GM19452 (cell line): Measurements from ENCODE around the gene SLC50A1.

ENCODE experiments used
- ATAC-seq: cut with Tn5 transposase; IDR thresholded peaks from one replicate; pipeline ENCODE4 v1.9.1; 2021; ENCODE audit not compliant: unreplicated experiment

Gene SLC50A1

DNA sequence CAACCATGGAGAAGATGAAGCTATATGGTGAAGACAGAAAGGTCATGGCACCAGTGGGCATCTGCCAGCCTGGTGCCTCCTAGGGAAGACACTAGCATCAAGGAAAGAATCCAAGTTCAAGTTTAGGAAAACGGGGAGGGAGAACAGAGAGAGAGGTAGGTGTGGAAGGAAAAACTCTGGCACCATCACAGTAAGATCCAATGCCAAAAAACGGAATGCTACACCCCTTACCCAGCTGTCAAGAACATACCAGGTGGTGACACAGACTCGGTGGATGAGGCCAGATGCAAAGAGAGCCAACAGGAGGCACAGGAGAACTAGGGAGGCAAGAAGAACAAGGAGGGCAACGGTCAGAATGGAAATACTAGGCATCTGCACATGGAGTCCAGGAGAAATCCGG is 33.9 kb downstream of the SLC50A1 start:
- ATAC-seq, result no peak

DNA sequence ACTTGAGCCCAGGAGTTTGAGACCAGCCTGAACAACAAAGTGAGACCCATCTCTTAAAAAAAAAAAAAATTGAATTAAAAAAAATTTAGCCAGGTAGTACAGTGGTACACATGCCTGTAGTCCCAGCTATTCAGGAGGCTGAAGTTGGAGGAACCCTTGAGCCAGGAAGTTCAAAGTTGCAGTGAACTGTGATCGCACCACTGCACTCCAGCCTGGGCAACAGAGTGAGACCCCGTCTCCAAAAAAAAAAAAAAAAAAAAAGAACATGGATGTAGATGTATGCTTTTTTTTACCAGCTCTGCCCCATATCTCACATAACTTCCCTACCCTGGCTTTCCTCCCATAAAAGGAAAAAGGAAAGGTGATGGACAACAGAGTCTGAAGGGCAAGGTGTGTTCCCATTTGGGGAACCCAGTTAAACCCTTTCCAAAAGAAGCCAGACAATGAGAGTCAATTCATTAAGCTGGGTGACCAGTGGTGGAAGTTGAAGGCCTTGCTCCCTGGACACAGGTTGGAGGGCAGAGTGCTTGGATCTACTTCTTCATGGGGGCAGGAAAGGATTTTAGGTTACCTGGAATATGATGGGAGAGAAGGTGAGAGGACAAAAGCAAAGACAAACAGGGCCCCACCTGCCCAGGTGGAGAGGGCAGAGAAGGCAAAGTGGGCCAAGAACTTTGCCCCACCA is 34.6 kb downstream of the SLC50A1 start:
- no peak for ATAC-seq

DNA sequence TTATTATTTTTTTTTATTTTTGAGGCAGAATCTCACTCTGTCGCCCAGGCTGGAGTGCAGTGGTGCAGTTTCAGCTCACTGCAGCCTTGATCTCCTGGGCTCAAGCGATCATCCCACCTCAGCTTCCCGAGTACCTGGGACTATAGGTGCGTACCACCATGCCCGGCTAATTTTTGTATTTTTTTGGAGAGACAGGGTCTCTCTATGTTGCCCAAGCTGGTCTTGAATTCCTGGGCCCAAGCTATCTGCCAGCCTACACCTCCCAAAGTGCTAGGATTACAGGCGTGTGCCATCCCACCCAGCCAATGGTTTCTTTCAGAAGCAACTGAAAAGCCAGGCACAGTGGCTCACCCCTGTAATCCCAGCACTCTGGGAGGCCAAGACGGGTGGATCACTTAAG is 35.2 kb downstream of the SLC50A1 start:
- no peak for ATAC-seq

DNA sequence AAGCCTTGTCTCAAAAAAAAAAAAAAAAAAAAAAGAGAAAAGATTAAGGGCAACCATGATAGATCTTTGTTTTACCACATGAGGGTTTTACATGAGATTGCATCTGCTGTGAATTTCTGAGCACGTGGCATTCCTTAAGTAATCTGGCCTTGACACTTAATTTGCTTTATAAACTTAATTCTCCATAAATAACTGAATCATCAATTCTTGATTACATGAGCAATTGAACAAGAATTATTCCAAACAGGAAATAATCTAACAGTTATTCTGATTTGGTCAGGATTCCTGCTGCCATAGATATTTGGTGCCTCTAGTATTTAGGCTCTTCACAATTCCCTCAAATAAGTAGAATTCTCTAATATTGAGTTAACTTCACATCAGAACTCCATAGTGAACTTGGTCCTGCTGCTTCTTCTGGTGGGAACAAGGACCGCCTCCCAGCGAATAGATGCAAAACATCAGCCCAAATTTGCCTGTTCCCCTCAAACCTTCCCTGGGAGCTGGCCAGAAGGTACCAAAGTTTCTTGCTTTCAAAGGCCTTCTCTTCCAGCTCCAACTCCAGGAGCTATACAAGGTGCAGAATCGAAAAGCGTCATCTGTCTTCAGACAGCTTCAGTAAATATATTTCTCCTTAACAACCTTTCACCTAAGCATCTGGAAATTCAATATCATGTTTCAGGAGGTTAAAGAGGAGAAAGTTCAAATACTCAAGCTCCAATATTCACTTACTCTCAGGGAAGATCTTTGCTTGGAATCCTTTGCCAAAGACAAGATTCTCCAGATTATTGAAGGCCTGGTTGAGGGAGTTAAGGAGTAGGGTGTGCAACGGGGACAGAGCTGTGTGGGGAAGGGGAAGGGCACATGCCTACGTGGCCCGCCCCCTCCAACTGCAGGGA is 36.4 kb downstream of the SLC50A1 start:
- no peak for ATAC-seq

DNA sequence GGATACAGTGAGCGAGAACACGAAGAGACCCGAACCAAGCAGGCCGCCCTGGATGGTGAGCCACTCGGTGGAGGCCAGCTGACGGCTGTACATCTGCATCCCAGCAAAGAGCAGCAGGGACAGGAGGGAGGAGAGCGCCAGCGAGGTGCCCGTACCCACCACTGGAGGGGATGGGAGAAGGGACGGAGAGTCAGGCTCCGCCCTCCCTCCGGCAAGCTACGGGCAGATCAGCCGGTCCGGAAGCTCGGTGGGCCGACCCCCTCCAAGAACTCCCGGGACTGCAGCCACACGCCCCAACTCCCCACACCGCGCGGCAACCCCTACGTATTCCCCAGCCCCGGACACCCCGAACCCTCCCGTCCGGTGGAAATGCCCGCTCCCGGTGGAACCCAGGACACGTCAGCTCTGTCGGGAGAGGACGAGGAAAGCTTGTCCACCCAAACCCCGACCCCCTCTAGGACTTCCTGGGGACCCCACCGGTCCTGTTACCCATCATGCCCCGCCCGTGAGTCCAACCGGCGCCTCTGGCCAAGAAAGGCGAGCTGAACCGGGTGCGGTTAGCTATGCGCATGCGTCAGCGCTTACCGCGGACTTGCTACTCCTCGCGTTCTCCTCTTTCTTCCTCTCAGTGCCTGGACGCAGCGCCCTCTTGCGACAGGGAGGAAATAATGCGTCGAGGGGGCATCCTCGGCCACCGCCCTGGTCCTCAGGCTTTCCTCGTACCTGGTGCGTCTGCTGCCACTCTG is 37.3 kb downstream of the SLC50A1 start, which contains the start of gene KRTCAP2:
Gene KRTCAP2, minus strand, starts transcription at position 573 of the 746 bp plus-strand sequence. Its CDS starts 80 bp downstream, at position 493.
- peak; percentile 71 for ATAC-seq

DNA sequence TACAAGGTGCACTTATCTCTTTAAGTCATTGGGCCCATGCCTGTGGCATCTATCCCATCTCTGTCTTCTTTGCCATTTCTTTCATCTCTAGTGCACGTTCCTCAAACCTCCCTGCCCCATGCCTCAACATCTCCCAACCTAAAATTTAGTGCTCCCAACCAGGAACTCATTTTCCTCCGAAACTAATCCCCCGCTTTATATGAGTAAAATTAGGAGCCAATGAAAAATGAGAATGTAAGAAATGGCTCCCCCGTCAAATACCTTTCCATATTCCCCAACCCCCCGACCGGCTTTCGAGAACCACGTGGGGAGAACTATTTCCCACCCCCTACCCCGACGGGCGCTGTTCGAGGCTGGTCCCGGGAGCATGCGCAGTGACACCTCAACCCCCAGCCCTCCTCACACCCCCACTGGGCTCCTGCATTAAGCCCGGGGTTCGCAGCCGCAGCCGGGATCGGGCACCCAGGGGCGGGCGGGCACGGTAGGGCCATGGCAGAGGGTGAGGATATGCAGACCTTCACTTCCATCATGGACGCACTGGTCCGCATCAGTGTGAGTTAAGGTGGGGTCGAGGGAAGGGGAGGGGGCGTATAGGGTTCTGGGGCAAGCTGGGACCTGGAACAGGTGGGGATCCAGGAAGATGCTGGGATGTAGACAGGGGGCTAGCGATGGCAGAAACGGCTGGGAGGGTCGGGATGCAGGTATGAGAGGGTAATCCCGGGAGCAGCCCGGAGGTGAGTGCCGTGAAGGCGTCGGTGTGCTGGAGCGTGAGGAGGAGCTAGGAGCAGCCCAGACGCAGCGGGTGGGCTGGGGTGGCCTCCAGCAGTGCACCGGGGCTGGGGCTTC is 38.0 kb downstream of the SLC50A1 start, which contains the start of gene TRIM46:
Gene TRIM46, plus strand, starts transcription at position 372 of the 846 bp plus-strand sequence. Its CDS starts 118 bp downstream, at position 490.
- ATAC-seq, result no peak

DNA sequence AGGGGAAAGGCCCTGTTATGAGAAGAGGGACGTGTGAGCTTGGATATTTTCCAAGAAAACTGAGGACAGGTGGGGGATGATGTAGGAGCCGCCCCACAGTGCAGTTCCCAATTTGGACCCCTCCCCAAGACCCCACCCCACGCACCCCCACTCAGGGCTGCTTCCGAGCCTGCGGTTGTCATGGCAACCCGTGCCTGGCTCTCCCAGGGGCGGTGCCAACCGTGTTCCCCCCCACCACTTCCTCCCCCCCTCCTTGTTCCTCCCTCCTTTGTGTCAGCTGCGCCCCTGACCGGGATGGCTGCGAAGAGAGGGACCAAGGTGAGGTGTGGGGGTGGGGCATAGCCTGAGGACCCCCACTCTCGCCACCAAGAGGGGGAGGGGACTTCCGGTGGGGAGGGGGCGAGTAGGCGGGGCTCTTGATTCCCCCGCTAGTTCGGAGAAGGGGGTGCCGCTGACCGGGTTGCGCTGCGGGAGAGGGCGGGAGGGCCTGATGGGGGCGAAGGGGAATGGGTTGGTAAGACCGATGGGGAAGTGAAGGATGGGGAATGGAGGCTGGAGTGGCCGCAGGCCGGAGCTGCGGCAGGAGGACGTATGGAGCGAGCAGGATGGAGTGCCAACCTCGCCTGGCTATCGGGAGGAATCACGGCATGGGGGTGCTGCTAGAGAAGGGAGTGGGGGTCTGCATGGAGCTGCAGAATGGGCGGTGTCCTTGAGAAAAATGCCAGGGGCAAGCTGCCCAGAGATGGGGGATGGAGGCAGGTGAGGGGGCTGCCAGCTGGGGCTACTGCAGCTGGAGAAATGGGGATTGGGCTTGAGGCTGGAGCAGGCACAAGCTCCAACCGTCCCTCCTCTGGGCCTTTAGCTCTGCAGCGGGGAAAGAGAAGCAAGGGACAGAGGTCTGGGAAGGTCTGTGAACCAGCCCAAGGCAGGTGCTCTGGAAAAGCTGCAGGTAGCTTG is 39.0 kb downstream of the SLC50A1 start:
- ATAC-seq, result no peak

DNA sequence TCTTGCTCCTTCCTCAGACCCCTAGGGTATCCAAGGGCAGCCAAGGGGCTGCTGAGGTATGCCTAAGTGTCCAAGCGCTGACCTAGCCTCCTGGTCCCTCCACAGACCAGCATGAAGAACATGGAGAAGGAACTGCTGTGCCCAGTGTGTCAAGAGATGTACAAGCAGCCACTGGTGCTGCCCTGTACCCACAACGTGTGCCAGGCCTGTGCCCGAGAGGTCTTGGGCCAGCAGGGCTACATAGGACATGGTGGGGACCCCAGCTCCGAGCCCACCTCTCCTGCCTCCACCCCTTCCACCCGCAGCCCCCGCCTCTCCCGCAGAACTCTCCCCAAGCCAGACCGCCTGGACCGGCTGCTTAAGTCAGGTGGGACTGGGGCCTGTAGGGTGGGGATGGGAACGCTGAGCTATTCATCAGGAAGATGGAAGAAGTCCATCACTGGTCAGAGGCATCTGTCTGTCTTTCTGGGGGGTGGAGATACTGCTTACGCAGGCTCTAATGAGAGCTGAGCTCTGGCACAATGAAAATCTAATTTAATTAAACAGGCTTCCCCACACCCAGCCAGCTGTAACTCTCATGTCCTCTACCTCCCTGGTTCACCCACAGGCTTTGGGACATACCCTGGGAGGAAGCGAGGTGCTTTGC is 39.8 kb downstream of the SLC50A1 start:
- ATAC-seq, result no peak

DNA sequence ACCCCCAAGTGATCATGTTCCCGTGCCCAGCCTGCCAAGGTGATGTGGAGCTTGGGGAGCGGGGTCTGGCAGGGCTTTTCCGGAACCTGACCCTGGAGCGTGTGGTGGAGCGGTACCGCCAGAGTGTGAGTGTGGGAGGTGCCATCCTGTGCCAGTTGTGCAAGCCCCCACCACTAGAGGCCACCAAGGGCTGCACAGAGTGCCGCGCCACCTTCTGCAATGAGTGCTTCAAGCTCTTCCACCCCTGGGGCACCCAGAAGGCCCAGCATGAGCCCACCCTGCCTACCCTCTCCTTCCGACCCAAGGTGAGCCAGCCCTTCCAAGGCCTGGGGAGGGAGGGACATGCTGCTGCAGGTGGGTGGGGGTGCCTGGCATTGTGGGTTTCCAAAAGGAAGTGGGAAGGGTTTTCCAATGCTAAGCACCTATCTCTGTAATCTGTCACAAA is 40.3 kb downstream of the SLC50A1 start:
- ATAC-seq, result no peak

DNA sequence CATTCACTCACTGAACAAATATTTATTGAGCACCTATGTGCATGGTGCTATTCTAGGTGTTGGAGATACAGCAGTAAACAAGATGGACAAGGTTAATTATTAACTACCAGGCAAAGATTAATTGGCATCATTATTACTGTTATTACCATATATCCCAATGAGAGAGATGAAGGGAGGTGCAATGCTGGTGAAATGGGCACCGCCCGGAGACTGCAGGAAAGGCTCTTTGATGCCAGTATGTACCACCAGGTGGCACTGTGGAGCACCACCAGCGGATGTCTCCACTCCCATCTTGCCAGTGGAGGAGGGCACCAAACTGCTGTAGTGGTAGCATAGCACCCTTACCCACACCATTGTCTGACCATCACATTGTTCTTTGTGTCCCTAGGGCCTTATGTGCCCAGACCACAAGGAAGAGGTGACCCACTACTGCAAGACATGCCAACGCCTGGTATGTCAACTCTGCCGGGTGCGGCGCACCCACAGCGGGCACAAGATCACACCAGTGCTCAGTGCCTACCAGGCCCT is 41.0 kb downstream of the SLC50A1 start:
- peak; percentile 40 for ATAC-seq

DNA sequence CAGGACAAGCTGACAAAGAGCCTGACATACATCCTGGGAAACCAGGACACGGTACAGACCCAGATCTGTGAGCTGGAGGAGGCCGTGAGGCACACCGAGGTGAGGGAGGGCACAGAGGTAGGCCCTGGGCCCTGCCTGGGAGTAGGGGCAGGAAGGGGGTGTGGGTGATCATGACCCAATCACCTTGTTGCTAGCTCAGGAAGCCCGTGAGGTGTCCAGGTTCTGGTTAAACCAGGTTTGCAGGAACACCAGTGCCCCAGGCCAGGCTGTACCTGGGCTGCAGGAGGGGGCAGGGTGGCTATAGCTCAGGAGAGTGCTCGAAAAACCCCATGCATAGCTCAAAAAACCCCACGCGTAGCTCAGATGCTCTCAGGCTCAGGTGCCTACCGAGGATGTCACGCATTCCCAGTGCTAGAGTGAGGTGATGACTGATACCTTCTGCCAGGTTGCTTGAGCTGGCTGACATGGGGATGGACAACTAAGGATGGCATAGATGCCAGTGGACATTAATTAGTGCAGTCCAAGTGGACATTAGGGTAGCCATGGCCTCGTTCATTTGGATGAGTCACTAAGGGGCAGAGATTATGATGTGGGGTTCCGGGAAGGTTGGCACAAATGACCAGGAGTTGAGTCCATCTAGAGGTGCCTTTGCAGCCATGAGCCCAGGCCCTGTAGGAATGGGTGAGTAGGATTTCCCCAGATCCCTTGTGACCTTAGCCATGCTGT is 41.7 kb downstream of the SLC50A1 start:
- ATAC-seq, result no peak

DNA sequence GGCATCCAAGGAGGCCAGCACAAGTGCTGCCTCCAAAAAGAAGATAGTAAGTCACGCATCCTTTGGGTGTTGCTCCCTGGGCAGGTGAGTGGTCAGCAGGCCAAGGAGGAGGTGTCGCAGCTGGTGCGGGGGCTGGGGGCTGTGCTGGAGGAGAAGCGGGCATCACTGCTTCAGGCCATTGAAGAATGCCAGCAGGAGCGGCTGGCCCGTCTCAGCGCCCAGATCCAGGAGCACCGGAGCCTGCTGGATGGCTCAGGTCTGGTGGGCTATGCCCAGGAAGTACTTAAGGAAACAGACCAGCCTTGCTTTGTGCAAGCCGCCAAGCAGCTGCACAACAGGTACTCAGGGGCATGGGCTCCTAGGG is 42.2 kb downstream of the SLC50A1 start:
- no peak for ATAC-seq

DNA sequence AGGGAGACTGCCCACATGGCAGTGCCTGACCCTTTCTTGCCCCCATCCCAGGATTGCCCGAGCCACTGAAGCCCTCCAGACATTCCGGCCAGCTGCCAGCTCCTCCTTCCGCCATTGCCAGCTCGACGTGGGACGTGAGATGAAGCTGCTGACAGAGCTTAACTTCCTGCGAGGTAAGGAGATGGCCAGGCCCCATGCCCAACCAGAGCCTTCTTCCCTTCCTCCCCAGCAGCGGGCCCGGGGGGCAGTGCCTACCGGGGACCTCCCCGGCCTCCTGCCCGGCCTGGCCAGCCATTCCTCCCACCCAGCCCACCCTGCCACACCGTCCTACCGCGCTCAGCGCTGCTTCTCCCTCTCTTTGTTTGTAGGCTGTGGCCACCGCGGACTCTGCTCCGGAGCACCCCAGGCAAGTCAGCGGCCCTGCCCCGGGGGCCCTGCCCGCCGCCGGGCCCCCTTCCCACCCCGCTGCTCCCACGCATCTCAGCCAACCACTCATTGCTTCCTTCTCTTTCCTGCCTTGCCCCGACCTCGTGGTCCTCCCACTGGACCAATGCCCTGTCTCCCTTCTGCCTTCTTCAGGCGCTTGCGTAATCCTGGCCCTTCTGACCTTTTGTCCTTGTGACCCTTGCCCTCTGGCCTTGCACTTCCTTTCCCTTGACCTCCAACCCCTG is 42.9 kb downstream of the SLC50A1 start:
- no peak for ATAC-seq

DNA sequence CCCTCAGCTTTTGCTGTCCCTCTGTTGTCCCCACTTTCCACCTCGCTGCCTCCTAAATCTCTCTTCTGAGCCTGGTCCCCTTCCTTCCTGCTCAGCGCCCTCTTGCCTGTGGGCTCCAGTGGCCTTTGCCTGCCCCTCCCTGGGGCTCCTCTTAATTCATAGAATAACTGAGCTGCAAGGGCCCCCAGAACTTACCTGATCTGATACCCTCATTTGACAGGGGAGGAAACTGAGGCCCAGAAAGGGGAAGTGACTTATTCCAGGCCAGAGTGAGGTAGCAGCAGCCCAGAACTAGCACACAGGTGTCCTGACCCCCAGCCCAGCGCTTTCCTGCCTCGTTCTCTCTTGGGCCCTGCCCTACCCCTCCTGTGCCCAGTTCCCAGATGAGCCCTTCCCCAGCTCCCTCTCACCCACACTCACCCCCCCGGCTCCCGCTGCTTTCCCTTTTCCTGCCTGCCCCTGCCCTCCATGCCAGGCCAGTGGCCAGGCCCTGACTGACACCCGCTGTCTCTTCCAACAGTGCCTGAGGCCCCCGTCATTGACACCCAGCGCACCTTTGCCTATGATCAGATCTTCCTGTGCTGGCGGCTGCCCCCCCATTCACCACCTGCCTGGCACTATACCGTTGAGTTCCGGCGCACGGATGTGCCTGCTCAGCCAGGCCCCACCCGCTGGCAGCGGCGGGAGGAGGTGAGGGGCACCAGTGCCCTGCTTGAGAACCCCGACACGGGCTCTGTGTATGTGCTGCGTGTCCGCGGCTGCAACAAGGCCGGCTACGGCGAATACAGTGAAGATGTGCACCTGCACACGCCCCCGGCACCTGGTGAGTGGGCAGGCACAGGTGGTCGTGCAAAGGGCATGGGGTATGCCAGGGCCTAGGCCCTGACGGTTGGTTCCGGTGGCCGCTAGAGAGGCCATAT is 43.7 kb downstream of the SLC50A1 start:
- ATAC-seq, result no peak

DNA sequence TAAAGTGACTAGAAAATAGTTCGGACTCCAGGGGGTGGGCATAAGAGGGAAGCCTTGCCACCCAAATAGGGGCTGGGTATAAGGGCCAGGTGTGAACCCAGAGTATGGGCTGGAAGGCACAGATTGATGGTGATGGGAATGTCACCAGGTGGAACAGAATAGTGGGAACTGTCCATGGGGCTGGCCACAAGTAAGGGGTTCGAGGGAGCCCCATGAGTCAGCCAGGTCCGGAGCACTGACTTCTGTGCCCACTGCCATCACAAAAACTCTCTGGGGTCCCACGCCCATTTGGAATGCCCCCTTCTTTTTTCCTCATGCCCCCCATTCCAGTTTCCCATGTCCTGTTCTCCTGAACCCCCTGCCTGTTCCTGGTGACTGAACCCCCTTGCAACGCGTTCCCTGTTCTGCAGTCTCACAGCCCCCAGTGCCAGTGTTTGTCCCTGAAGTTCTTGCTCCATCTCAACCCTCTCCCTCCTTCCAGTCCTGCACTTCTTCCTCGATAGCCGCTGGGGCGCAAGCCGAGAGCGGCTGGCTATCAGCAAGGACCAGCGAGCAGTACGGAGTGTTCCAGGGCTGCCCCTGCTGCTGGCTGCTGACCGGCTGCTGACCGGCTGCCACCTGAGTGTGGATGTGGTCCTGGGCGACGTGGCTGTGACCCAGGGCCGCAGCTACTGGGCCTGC is 45.9 kb downstream of the SLC50A1 start:
- no peak for ATAC-seq

DNA sequence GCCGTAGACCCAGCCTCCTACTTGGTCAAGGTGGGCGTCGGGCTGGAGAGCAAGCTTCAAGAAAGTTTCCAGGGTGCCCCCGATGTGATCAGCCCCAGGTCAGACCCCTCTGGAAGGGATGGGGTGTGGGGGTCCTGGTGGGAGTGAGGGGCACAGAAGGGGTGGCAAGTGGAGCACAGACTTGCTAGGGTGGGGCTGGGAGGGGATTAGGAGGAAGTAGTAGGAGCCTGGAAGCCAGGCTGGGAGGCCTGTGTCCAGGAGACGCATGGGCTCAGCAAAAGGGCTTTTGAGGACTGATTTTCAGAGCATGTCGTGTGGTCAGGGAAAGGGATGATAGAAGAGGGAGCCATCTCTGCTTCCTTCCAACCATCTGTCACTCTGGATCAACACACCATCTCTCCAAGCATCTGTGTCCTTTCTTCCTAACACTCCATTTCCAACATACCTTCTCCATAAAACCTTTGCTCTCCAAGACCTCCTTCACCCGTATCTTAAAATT is 46.4 kb downstream of the SLC50A1 start:
- ATAC-seq, result no peak
